Fibroblast of skin of abdomen (primary cell): ENCODE data around the gene KLHL40.

Experiments
- DNase-seq: peaks from one replicate; pipeline ENCODE4 v3.0.0-alpha.2; 2013

Gene KLHL40

GRCh38 chr3:42723219-42723618 is 37.9 kb downstream of the KLHL40 start:
- DNase-seq, result no peak

- DNase-seq, result no peak
These were observed 40.1 kb downstream of the KLHL40 start for GRCh38 chr3:42725454-42725853.

GRCh38 chr3:42728056-42728455 is 42.7 kb downstream of the KLHL40 start:
- DNase-seq, result no peak

GRCh38 chr3:42728668-42729364 is 43.5 kb downstream of the KLHL40 start:
- DNase-seq, result no peak

GRCh38 chr3:42729404-42730145 is 44.2 kb downstream of the KLHL40 start:
- no peak for DNase-seq

GRCh38 chr3:42730294-42730693 is 45.0 kb downstream of the KLHL40 start:
- no peak for DNase-seq

- DNase-seq, result no peak
These were observed 45.5 kb downstream of the KLHL40 start for GRCh38 chr3:42730706-42731420.

GRCh38 chr3:42731476-42732195 is 46.3 kb downstream of the KLHL40 start:
- DNase-seq, result no peak

- DNase-seq, result no peak
These were observed 47.0 kb downstream of the KLHL40 start for GRCh38 chr3:42732196-42732828.

- DNase-seq, result no peak
These were observed 47.6 kb downstream of the KLHL40 start for GRCh38 chr3:42732829-42733459.

GRCh38 chr3:42733501-42734262 is 48.3 kb downstream of the KLHL40 start:
- no peak for DNase-seq

- DNase-seq, result no peak
These were observed 49.0 kb downstream of the KLHL40 start for GRCh38 chr3:42734263-42734860.

GRCh38 chr3:42735019-42735418 is 49.7 kb downstream of the KLHL40 start:
- DNase-seq, result no peak

GRCh38 chr3:42735615-42736014 is 50.3 kb downstream of the KLHL40 start:
- DNase-seq, result no peak

- no peak for DNase-seq
These were observed 50.7 kb downstream of the KLHL40 start for GRCh38 chr3:42736081-42736480.

- no peak for DNase-seq
These were observed 51.2 kb downstream of the KLHL40 start for GRCh38 chr3:42736531-42736930.

GRCh38 chr3:42739401-42740158 is 54.2 kb downstream of the KLHL40 start:
- DNase-seq, result no peak

- no peak for DNase-seq
These were observed 56.5 kb downstream of the KLHL40 start for GRCh38 chr3:42741796-42742195.
